ENCODE data around the gene GRM4.

Gene GRM4

DNA sequence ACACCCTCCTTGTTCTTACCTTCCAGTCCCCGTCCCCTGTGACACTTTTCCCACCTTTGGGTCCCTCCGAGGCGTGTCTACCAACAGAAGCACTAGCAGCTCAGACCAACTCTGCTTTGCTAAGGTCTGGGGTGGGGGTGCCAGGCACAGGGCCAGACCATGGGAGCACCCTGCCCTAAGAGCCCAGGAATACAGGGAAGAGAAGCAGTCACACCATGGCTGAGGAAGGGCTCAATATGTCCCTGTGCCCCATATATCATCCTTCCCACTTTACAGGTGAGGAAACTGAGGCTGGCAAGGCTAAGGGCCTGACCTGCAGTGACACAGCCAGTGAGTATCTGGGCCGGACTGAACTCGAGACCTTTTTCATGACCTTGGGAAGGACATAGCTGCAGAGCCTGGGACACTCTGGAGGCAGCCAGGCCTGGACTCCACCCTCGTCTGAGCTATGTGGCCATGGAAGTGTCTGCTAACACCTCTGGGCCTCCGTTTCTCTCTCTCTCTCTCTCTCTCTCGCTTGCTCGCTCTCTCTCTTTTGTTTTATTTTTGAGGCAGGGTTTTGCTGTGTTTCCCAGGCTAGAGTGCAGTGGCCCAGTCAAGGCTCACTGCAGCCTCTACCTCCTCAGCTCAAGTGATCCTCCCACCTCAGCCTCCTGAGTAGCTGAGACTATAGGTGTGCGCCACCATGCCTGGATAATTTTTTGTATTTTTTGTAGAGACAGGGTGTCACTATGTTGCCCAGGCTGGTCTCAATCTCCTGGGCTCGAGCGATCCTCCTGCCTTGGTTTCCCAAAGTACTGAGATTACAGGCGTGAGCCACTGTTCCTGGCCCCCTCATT lies 156.7 kb downstream of the GRM4 start:
- no peaks in the 10 kb centered on the region for H3K36me3 ChIP-seq (ENCODE audit: control insufficient read depth, insufficient read depth, low read length)
- H3K4me3 ChIP-seq (ENCODE audit: insufficient read depth, low read depth, low read length, poor library complexity, severe bottlenecking), result no peak overlapping the region
- no peak for DNase-seq
- H3K27ac ChIP-seq (ENCODE audit: insufficient read depth, low read length, poor library complexity, severe bottlenecking), result no peak overlapping the region
- no peaks in the 10 kb centered on the region for H3K9me3 ChIP-seq (ENCODE audit: control insufficient read depth, low read length)
- no peaks in the 10 kb centered on the region for H3K27me3 ChIP-seq (replicated peaks; ENCODE audit: control insufficient read depth, insufficient read depth, low read length, poor library complexity, severe bottlenecking)
- no peaks in the 10 kb centered on the region for H3K4me1 ChIP-seq (ENCODE audit: control insufficient read depth, insufficient read depth, low read length, poor library complexity, severe bottlenecking)

DNA sequence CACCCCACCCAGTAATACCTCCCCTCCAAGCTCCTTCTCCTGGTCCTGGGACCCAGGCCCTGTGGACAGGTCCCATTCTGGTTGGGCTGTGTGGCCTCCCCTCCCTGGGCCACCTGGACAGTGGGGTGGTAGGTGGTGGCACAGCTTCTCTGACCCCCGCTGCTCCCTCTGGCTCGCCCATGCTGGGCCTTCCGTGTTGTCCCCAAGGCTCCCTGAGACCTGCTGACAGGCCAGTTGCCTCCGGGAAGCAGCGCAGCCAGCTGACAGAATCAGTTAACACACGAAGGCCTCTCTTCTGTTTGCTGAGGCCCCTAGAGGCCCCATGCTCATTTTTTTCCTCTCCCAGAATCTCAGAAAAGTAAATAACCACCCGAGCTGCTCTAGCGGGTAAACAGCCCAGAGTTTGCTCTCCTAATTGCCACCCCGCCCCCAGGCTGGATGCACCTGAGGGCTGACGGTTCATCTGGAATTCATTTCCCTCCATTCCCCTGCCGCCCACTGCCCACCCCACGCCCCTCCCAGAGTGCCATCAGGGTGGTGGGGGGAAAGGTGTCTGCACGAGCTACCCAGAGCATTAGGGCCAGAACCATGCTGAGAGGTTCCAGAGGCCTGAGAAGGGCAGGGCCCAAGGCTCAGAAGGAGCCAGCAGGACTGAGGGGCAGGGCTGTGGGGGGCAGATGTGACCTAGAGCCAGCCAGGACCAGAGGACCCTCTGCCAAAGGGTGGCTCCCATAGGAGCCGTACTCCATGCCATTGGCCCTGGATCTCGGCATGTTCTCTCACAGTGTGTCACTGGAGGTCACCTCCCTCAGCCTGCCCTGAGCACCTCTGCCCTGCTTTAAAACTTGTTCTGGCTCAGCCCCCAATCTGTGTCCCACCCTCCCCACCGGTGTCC lies 157.5 kb downstream of the GRM4 start:
- no peaks in the 10 kb centered on the region for H3K9me3 ChIP-seq (ENCODE audit: control insufficient read depth, low read length)
- no peak overlapping the region for H3K4me3 ChIP-seq (ENCODE audit: insufficient read depth, low read depth, low read length, poor library complexity, severe bottlenecking)
- H3K27me3 ChIP-seq (replicated peaks; ENCODE audit: control insufficient read depth, insufficient read depth, low read length, poor library complexity, severe bottlenecking), result no peaks in the 10 kb centered on the region
- H3K4me1 ChIP-seq (ENCODE audit: control insufficient read depth, insufficient read depth, low read length, poor library complexity, severe bottlenecking), result no peaks in the 10 kb centered on the region
- no peak for DNase-seq
- H3K27ac ChIP-seq (ENCODE audit: insufficient read depth, low read length, poor library complexity, severe bottlenecking), result no peak overlapping the region
- H3K36me3 ChIP-seq (ENCODE audit: control insufficient read depth, insufficient read depth, low read length), result no peaks in the 10 kb centered on the region

DNA sequence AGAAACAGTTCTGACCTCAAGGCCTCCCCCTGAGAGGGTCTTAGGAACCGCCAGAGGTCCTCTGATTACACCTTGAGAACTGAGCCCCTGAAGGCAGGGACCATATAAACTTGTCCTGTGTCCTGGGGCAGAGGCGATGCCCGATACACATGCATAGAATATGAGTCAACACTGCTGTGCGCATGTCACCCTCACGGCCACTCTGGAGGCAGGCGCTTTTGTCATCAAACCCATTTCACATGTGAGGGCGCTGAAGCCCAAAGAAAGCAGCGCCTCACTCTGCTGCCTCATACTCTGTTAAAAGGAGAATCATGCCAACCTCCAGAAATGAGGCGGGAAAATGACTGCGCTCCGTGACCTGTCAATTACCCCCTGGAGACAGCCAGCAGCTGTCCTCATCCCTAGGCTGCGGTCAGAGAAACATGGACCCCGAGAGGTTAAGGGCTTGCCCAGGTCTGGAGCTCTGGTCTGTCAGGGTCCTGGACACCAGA lies 158.3 kb downstream of the GRM4 start:
- no peak overlapping the region for H3K4me3 ChIP-seq (ENCODE audit: insufficient read depth, low read depth, low read length, poor library complexity, severe bottlenecking)
- no peak overlapping the region for H3K27ac ChIP-seq (ENCODE audit: insufficient read depth, low read length, poor library complexity, severe bottlenecking)
- no peak for DNase-seq
- H3K36me3 ChIP-seq (ENCODE audit: control insufficient read depth, insufficient read depth, low read length), result no peaks in the 10 kb centered on the region
- H3K4me1 ChIP-seq (ENCODE audit: control insufficient read depth, insufficient read depth, low read length, poor library complexity, severe bottlenecking), result no peaks in the 10 kb centered on the region
- no peaks in the 10 kb centered on the region for H3K9me3 ChIP-seq (ENCODE audit: control insufficient read depth, low read length)
- no peaks in the 10 kb centered on the region for H3K27me3 ChIP-seq (replicated peaks; ENCODE audit: control insufficient read depth, insufficient read depth, low read length, poor library complexity, severe bottlenecking)

DNA sequence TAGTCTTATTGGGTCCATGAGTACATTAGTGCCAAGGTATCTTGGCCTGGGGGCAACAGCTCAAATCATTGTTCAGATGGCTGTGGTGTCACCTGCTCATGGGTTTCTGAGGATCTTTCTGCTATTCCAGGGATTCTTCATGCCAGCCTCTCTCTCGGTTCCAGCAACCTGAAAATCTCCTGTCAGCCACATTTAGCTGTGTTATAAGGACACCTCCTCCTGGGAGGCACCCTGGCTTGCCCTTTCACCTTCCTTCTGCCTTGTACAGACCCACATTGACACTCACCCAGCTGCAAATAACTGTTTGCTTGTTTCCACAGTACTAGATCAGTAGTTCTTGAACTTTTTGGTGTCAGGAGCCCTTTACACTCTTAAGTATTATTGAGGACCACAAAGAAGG lies 159.9 kb downstream of the GRM4 start:
- H3K4me3 ChIP-seq (ENCODE audit: insufficient read depth, low read depth, low read length, poor library complexity, severe bottlenecking), result no peak overlapping the region
- H3K4me1 ChIP-seq (ENCODE audit: control insufficient read depth, insufficient read depth, low read length, poor library complexity, severe bottlenecking), result no peaks in the 10 kb centered on the region
- no peaks in the 10 kb centered on the region for H3K9me3 ChIP-seq (ENCODE audit: control insufficient read depth, low read length)
- DNase-seq, result no peak
- H3K36me3 ChIP-seq (ENCODE audit: control insufficient read depth, insufficient read depth, low read length), result no peaks in the 10 kb centered on the region
- H3K27me3 ChIP-seq (replicated peaks; ENCODE audit: control insufficient read depth, insufficient read depth, low read length, poor library complexity, severe bottlenecking), result no peaks in the 10 kb centered on the region
- no peak overlapping the region for H3K27ac ChIP-seq (ENCODE audit: insufficient read depth, low read length, poor library complexity, severe bottlenecking)

DNA sequence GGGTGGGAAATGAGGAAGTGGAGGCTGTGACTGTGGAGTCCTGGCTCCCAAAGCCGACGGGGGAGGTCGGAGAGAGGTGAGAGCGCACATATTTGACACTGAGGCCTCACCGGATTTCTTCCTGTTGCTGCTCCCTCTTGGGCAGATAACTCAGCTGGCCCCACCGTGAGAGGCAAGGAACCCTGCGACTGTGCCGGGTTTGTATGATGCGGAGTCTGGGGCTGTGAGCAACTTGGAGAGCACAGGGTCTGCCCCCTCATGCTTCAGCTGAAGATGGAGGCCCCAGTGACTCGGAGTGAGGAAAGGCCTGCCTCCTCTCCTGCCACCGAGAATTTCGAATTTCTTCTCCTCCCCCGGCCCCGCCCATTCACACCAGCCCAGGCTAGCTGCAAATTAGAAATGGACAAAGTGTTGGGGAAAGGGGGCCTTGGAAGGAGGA lies 160.6 kb downstream of the GRM4 start:
- H3K4me1 ChIP-seq (ENCODE audit: control insufficient read depth, insufficient read depth, low read length, poor library complexity, severe bottlenecking), result no peaks in the 10 kb centered on the region
- no peaks in the 10 kb centered on the region for H3K27me3 ChIP-seq (replicated peaks; ENCODE audit: control insufficient read depth, insufficient read depth, low read length, poor library complexity, severe bottlenecking)
- no peak overlapping the region for H3K4me3 ChIP-seq (ENCODE audit: insufficient read depth, low read depth, low read length, poor library complexity, severe bottlenecking)
- no peaks in the 10 kb centered on the region for H3K36me3 ChIP-seq (ENCODE audit: control insufficient read depth, insufficient read depth, low read length)
- H3K27ac ChIP-seq (ENCODE audit: insufficient read depth, low read length, poor library complexity, severe bottlenecking), result no peak overlapping the region
- H3K9me3 ChIP-seq (ENCODE audit: control insufficient read depth, low read length), result no peaks in the 10 kb centered on the region
- DNase-seq, result no peak

DNA sequence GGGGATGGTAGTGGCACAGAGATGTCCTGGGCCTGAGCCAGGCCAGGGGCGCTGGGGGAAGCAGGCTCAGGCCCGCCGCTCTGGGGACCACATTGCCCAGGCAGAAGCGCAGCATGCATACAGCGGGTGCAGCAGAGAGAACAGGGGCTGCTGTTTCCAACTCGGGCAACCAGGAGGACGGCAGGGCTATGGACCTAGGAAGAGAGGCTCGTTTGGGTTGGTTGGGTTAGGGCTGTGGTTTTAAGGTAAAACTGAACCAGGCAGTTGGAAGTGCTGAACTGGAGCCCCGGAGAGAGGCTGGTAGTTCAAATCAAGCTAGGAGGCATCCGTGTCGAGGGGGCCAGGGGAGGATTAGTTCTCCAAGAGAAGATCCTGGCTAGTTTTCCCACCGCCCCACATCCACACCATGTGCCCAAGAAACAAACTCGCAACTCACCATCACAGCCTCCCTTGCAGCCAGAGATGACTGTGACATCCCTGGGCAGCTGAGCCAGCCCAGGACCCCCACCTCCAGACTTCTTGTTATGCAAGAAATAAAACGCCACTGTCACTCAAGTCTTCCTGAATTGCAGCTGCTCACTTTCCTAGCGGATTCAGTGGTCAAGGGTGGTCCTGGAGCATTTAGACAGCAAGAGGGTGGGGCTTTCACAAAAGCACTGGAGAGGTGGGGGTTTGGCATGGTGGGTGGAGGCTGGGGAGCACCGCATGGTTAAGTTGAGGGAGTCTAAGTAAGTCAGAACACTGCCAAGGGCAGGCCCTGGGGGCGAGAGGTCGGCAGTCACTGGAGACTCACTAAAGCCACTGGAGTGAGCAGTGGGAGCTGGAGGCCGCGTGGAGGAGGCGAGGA lies 161.2 kb downstream of the GRM4 start:
- no peaks in the 10 kb centered on the region for H3K36me3 ChIP-seq (ENCODE audit: control insufficient read depth, insufficient read depth, low read length)
- H3K4me1 ChIP-seq (ENCODE audit: control insufficient read depth, insufficient read depth, low read length, poor library complexity, severe bottlenecking), result no peaks in the 10 kb centered on the region
- no peak for DNase-seq
- H3K9me3 ChIP-seq (ENCODE audit: control insufficient read depth, low read length), result no peaks in the 10 kb centered on the region
- H3K27ac ChIP-seq (ENCODE audit: insufficient read depth, low read length, poor library complexity, severe bottlenecking), result no peak overlapping the region
- H3K27me3 ChIP-seq (replicated peaks; ENCODE audit: control insufficient read depth, insufficient read depth, low read length, poor library complexity, severe bottlenecking), result no peaks in the 10 kb centered on the region
- H3K4me3 ChIP-seq (ENCODE audit: insufficient read depth, low read depth, low read length, poor library complexity, severe bottlenecking), result no peak overlapping the region

DNA sequence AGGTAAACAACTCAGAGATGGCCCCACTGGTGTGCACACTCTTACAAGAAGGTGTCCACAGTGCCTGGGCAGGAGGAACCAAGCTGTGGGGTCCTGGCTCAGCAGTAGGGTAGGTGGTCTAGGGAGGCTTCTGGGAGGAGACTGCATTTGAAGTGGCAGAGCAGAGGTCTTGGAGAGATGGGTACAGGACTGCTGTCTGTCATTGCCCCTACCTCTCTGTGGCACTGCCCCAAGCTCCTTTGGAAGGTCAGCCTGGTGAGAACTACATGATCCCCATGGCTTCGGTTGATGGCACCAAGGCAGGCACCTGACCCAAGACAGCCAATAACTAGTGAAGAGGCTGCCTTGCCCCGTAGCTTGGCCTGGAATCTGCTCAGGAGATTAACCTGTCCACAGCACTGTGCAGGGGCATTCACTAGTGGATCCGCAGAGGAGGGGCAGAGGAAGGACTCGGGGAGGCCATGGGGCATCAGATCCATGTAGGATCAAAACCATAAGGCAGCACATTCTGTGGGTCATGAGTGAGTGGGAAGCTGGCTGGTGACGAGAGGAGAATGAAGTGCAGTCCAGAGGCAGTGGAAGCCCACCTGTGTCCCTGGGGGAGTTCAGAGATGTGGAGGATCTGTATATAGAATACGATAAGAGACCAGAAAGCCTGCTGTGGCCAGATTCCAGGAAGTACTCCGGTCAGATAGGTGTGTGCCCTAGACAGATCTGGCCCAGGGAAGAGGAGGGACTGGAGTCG lies 162.0 kb downstream of the GRM4 start:
- H3K4me1 ChIP-seq (ENCODE audit: control insufficient read depth, insufficient read depth, low read length, poor library complexity, severe bottlenecking), result no peaks in the 10 kb centered on the region
- no peak for DNase-seq
- H3K27me3 ChIP-seq (replicated peaks; ENCODE audit: control insufficient read depth, insufficient read depth, low read length, poor library complexity, severe bottlenecking), result no peaks in the 10 kb centered on the region
- no peak overlapping the region for H3K27ac ChIP-seq (ENCODE audit: insufficient read depth, low read length, poor library complexity, severe bottlenecking)
- H3K36me3 ChIP-seq (ENCODE audit: control insufficient read depth, insufficient read depth, low read length), result no peaks in the 10 kb centered on the region
- no peaks in the 10 kb centered on the region for H3K9me3 ChIP-seq (ENCODE audit: control insufficient read depth, low read length)
- H3K4me3 ChIP-seq (ENCODE audit: insufficient read depth, low read depth, low read length, poor library complexity, severe bottlenecking), result no peak overlapping the region

DNA sequence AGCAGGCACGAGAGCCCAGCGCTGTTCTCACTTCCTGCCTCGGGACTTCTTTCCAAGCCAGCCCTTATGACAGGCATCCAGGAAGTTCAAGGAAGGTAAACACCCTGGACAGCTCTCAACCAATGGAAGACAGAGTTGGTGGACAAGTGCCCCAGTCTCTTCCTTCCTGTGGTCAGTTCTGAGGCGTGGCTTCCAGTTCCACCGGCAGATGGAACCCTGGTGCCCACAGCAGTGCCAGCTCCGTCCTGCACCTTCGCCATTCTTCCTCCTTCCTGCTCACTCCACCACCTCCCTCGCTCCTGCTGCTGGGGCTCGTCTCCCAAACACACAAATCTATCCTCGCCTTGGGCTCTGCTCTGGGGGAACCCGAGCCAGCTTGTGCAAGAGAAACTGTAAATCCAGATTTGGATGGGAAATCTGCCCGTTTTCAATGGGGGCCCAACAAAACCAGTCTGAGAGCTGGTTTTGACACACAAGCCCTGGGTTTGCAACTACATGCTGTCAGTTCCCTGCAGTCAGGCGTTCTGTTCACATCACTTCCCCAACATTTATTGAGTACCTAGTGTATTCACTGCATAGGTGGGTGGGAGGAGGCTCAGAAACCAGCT lies 162.7 kb downstream of the GRM4 start:
- no peaks in the 10 kb centered on the region for H3K4me1 ChIP-seq (ENCODE audit: control insufficient read depth, insufficient read depth, low read length, poor library complexity, severe bottlenecking)
- no peak overlapping the region for H3K4me3 ChIP-seq (ENCODE audit: insufficient read depth, low read depth, low read length, poor library complexity, severe bottlenecking)
- H3K27me3 ChIP-seq (replicated peaks; ENCODE audit: control insufficient read depth, insufficient read depth, low read length, poor library complexity, severe bottlenecking), result no peaks in the 10 kb centered on the region
- no peak overlapping the region for H3K27ac ChIP-seq (ENCODE audit: insufficient read depth, low read length, poor library complexity, severe bottlenecking)
- H3K9me3 ChIP-seq (ENCODE audit: control insufficient read depth, low read length), result no peaks in the 10 kb centered on the region
- no peak for DNase-seq
- H3K36me3 ChIP-seq (ENCODE audit: control insufficient read depth, insufficient read depth, low read length), result no peaks in the 10 kb centered on the region

DNA sequence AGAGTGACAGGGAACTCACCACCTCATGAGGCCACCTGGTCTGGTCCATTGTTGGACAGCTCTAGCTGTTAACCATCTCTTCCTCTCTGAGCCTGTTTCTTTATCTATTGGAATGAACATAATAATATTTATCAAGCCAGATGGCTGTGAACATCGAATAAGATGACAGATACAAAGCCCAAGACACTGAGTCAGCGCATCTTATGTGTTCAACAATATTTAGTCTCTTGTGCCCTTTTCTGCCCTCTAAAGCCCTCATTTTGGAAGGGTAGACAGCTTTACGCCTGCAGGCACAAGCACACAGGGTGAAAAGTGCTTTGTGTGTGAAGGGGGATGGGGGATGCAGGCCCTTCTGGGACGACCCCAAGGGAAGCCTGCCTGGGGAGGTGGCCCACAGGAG lies 164.0 kb downstream of the GRM4 start:
- no peaks in the 10 kb centered on the region for H3K4me1 ChIP-seq (ENCODE audit: control insufficient read depth, insufficient read depth, low read length, poor library complexity, severe bottlenecking)
- no peak overlapping the region for H3K4me3 ChIP-seq (ENCODE audit: insufficient read depth, low read depth, low read length, poor library complexity, severe bottlenecking)
- H3K9me3 ChIP-seq (ENCODE audit: control insufficient read depth, low read length), result no peaks in the 10 kb centered on the region
- DNase-seq, result no peak
- H3K36me3 ChIP-seq (ENCODE audit: control insufficient read depth, insufficient read depth, low read length), result no peaks in the 10 kb centered on the region
- no peaks in the 10 kb centered on the region for H3K27me3 ChIP-seq (replicated peaks; ENCODE audit: control insufficient read depth, insufficient read depth, low read length, poor library complexity, severe bottlenecking)
- no peak overlapping the region for H3K27ac ChIP-seq (ENCODE audit: insufficient read depth, low read length, poor library complexity, severe bottlenecking)
